Upper lobe of left lung (tissue), 4 donors: Measurements from ENCODE around the gene FBRSL1.

Source experiments
- CTCF ChIP-seq, 6 experiments: fragments of 450-650 bp in 4 of 6; fragments of 200-600 bp in 2 of 6; sonication (generic) in 2 of 6; IDR thresholded peaks; one replicate each; pipeline ENCODE4 v1.5.1; 2016 to 2019; ENCODE audit warnings: antibody characterized with exemption in 6 of 6
- EP300 ChIP-seq, 4 donors: sonication (generic); formaldehyde crosslinking; IDR thresholded peaks; one replicate each; pipeline ENCODE4 v1.5.1; 2017; ENCODE audit warnings: antibody characterized with exemption in 4 of 4, control low read depth in 2 of 4
- POLR2A ChIP-seq, 4 donors: fragments of 450-650 bp; IDR thresholded peaks; one replicate each; pipeline ENCODE4 v1.5.1; 2016 to 2017; ENCODE audit warnings: antibody characterized with exemption in 4 of 4, mild to moderate bottlenecking in 2 of 4
- POLR2AphosphoS5 ChIP-seq, 2 donors: sonication (generic); formaldehyde crosslinking; IDR thresholded peaks; one replicate each; pipeline ENCODE4 v1.5.1; 2017; ENCODE audit warnings: antibody characterized with exemption in 2 of 2

GRCh38 chr12:132453361-132454192 lies 36.4 kb upstream of the FBRSL1 start:
- TF ChIP-seq CTCF (IDR thresholded peaks at IDR 0.05) (no peak), POLR2AphosphoS5 (IDR thresholded peaks at IDR 0.05) (no peak), POLR2A (IDR thresholded peaks at IDR 0.05) (no peak), EP300 (IDR thresholded peaks at IDR 0.05) (no peak)
